ENCODE measurements around the gene DIAPH2. TPM values are rescaled to one million over a fixed set of nuclear protein-coding genes. Genes with fewer than 3 reads are reported as not detected.

Gene DIAPH2
- total RNA-seq, 2 experiments from 2014 or later = 11.0 to 11.8 TPM

- CTCF ChIA-PET = no interaction called here
- H3K27ac Mint-ChIP-seq = no peak overlapping the region
- H3K4me3 Mint-ChIP-seq = no peak overlapping the region
- POLR2A ChIA-PET = no interaction called here
- H3K27me3 Mint-ChIP-seq = no peaks in the 10 kb centered on the region
- H3K4me1 Mint-ChIP-seq = no peaks in the 10 kb centered on the region
- peaks cover 4% of the 10 kb centered on the region for H3K36me3 Mint-ChIP-seq (ENCODE audit: low read depth)
- H3K9me3 Mint-ChIP-seq = no peaks in the 10 kb centered on the region
- no peak for DNase-seq
Measured at GRCh38 chrX:97366237-97366636, 681.6 kb downstream of the DIAPH2 start.

- Mint-ChIP-seq H3K4me1 (no peaks in the 10 kb centered on the region), H3K4me3 (no peak overlapping the region), H3K9me3 (no peaks in the 10 kb centered on the region), H3K27ac (no peak overlapping the region), H3K36me3 (ENCODE audit: low read depth) (peaks cover 4% of the 10 kb centered on the region), H3K27me3 (no peaks in the 10 kb centered on the region)
- no peak for DNase-seq
- CTCF ChIA-PET = no interaction called here
- POLR2A ChIA-PET = no interaction called here
Measured at GRCh38 chrX:97367125-97367524, 682.5 kb downstream of the DIAPH2 start.

- Mint-ChIP-seq H3K4me3 (no peak overlapping the region), H3K36me3 (ENCODE audit: low read depth) (peaks cover 5% of the 10 kb centered on the region)
- CTCF ChIA-PET = no interaction called here
Measured at GRCh38 chrX:97369947-97370346, 685.3 kb downstream of the DIAPH2 start.

GRCh38 chrX:97372001-97372766 is 687.5 kb downstream of the DIAPH2 start:
- H3K27me3 Mint-ChIP-seq = no peaks in the 10 kb centered on the region
- no peak overlapping the region for H3K27ac Mint-ChIP-seq
- CTCF ChIA-PET = interaction anchor here (0.7 kb wide), 1 partner anchor 74 kb away, joined by 3 read pairs; no protein-coding TSS in a partner anchor
- H3K4me3 Mint-ChIP-seq = no peak overlapping the region
- no peaks in the 10 kb centered on the region for H3K9me3 Mint-ChIP-seq
- peaks cover 2% of the 10 kb centered on the region for H3K36me3 Mint-ChIP-seq (ENCODE audit: low read depth)
- DNase-seq = no peak
- H3K4me1 Mint-ChIP-seq = no peaks in the 10 kb centered on the region
- POLR2A ChIA-PET = no interaction called here

More at GRCh38 chrX:97369947-97370346, 685.3 kb downstream of the DIAPH2 start:
- POLR2A ChIA-PET = no interaction called here
- Mint-ChIP-seq H3K27ac (no peak overlapping the region), H3K9me3 (no peaks in the 10 kb centered on the region), H3K4me1 (no peaks in the 10 kb centered on the region), H3K27me3 (no peaks in the 10 kb centered on the region)
- no peak for DNase-seq

- H3K4me1 Mint-ChIP-seq = no peaks in the 10 kb centered on the region
Measured at GRCh38 chrX:97374266-97374665, 689.6 kb downstream of the DIAPH2 start.

GRCh38 chrX:97380200-97380599 is 695.6 kb downstream of the DIAPH2 start:
- H3K27ac Mint-ChIP-seq = no peak overlapping the region
- no peaks in the 10 kb centered on the region for H3K36me3 Mint-ChIP-seq (ENCODE audit: low read depth)
- no peak overlapping the region for H3K4me3 Mint-ChIP-seq
- H3K9me3 Mint-ChIP-seq = no peaks in the 10 kb centered on the region
- ChIA-PET POLR2A (no interaction called here), CTCF (no interaction called here)
- DNase-seq = no peak
- H3K4me1 Mint-ChIP-seq = no peaks in the 10 kb centered on the region
- H3K27me3 Mint-ChIP-seq = no peaks in the 10 kb centered on the region

More at GRCh38 chrX:97374266-97374665, 689.6 kb downstream of the DIAPH2 start:
- Mint-ChIP-seq H3K9me3 (no peaks in the 10 kb centered on the region), H3K27me3 (no peaks in the 10 kb centered on the region), H3K4me3 (no peak overlapping the region), H3K36me3 (ENCODE audit: low read depth) (peaks cover 2% of the 10 kb centered on the region), H3K27ac (no peak overlapping the region)
- no peak for DNase-seq
- ChIA-PET CTCF (no interaction called here), POLR2A (no interaction called here)

GRCh38 chrX:97384685-97385084 is 700.0 kb downstream of the DIAPH2 start:
- H3K27me3 Mint-ChIP-seq = no peaks in the 10 kb centered on the region
- H3K27ac Mint-ChIP-seq = no peak overlapping the region
- CTCF ChIA-PET = no interaction called here
- H3K36me3 Mint-ChIP-seq (ENCODE audit: low read depth) = peaks cover 3% of the 10 kb centered on the region
- POLR2A ChIA-PET = no interaction called here
- peaks cover 4% of the 10 kb centered on the region for H3K4me1 Mint-ChIP-seq
- H3K4me3 Mint-ChIP-seq = no peak overlapping the region
- no peaks in the 10 kb centered on the region for H3K9me3 Mint-ChIP-seq
- DNase-seq = no peak

GRCh38 chrX:97387004-97387403 is 702.4 kb downstream of the DIAPH2 start:
- Mint-ChIP-seq H3K4me3 (no peak overlapping the region), H3K27ac (no peak overlapping the region), H3K9me3 (no peaks in the 10 kb centered on the region), H3K36me3 (ENCODE audit: low read depth) (peaks cover 4% of the 10 kb centered on the region), H3K4me1 (peaks cover 6% of the 10 kb centered on the region), H3K27me3 (no peaks in the 10 kb centered on the region)
- ChIA-PET POLR2A (no interaction called here), CTCF (no interaction called here)
- DNase-seq = no peak

- Mint-ChIP-seq H3K9me3 (no peaks in the 10 kb centered on the region), H3K27me3 (no peaks in the 10 kb centered on the region), H3K27ac (peak overlapping the region; percentile 5), H3K36me3 (ENCODE audit: low read depth) (peaks cover 4% of the 10 kb centered on the region), H3K4me3 (no peak overlapping the region), H3K4me1 (peaks cover 6% of the 10 kb centered on the region)
- DNase-seq = no peak
- ChIA-PET POLR2A (no interaction called here), CTCF (interaction anchor here (0.6 to 0.7 kb wide), 3 partner anchors 206 to 409 kb away, joined by 3 to 4 read pairs (median 3); no protein-coding TSS in a partner anchor)
Measured at GRCh38 chrX:97389761-97390192, 705.1 kb downstream of the DIAPH2 start.

GRCh38 chrX:97397371-97397770 is 712.7 kb downstream of the DIAPH2 start:
- Mint-ChIP-seq H3K4me3 (no peak overlapping the region), H3K36me3 (ENCODE audit: low read depth) (no peaks in the 10 kb centered on the region), H3K27ac (peak overlapping the region; percentile 83), H3K4me1 (peaks cover 47% of the 10 kb centered on the region), H3K9me3 (no peaks in the 10 kb centered on the region), H3K27me3 (no peaks in the 10 kb centered on the region)
- POLR2A ChIA-PET = interaction anchor here (1.1 kb wide), 1 partner anchor 713 kb away, joined by 4 read pairs; the partner anchor contains the start of gene DIAPH2
- CTCF ChIA-PET = no interaction called here
- DNase-seq = no peak

- Mint-ChIP-seq H3K9me3 (no peaks in the 10 kb centered on the region), H3K4me3 (peak overlapping the region; percentile 32), H3K4me1 (peaks cover 53% of the 10 kb centered on the region), H3K27ac (peak overlapping the region; percentile 83), H3K36me3 (ENCODE audit: low read depth) (no peaks in the 10 kb centered on the region), H3K27me3 (no peaks in the 10 kb centered on the region)
- CTCF ChIA-PET = no interaction called here
- DNase-seq = no peak
- POLR2A ChIA-PET = interaction anchor here (1.1 to 1.2 kb wide), 2 partner anchors 166 to 714 kb away, joined by 4 to 5 read pairs; partner anchors contain the start of gene DIAPH2
Measured at GRCh38 chrX:97398030-97398551, 713.4 kb downstream of the DIAPH2 start.

- no peaks in the 10 kb centered on the region for H3K9me3 Mint-ChIP-seq
- H3K4me3 Mint-ChIP-seq = peak overlapping the region; percentile 32
- H3K4me1 Mint-ChIP-seq = peaks cover 58% of the 10 kb centered on the region
- H3K27me3 Mint-ChIP-seq = no peaks in the 10 kb centered on the region
- ChIA-PET POLR2A (no interaction called here), CTCF (no interaction called here)
- no peaks in the 10 kb centered on the region for H3K36me3 Mint-ChIP-seq (ENCODE audit: low read depth)
- peak; percentile 28 for DNase-seq
- H3K27ac Mint-ChIP-seq = peak overlapping the region; percentile 83
Measured at GRCh38 chrX:97399400-97399799, 714.8 kb downstream of the DIAPH2 start.

- no peak for DNase-seq
- Mint-ChIP-seq H3K27ac (peak overlapping the region; percentile 62), H3K9me3 (no peaks in the 10 kb centered on the region), H3K4me3 (no peak overlapping the region), H3K4me1 (peaks cover 58% of the 10 kb centered on the region), H3K27me3 (no peaks in the 10 kb centered on the region), H3K36me3 (ENCODE audit: low read depth) (no peaks in the 10 kb centered on the region)
- ChIA-PET CTCF (no interaction called here), POLR2A (no interaction called here)
Measured at GRCh38 chrX:97400492-97400891, 715.9 kb downstream of the DIAPH2 start.

GRCh38 chrX:97401154-97401553 is 716.5 kb downstream of the DIAPH2 start:
- POLR2A ChIA-PET = no interaction called here
- H3K36me3 Mint-ChIP-seq (ENCODE audit: low read depth) = no peaks in the 10 kb centered on the region
- peak overlapping the region; percentile 66 for H3K27ac Mint-ChIP-seq
- CTCF ChIA-PET = no interaction called here
- peak; percentile 21 for DNase-seq
- no peaks in the 10 kb centered on the region for H3K9me3 Mint-ChIP-seq
- H3K27me3 Mint-ChIP-seq = no peaks in the 10 kb centered on the region
- no peak overlapping the region for H3K4me3 Mint-ChIP-seq
- H3K4me1 Mint-ChIP-seq = peaks cover 58% of the 10 kb centered on the region
